Fibroblast of peridontal ligament (primary cell): ENCODE results near the gene UTP15.

Experiments used
- DNase-seq: peaks from one replicate; pipeline ENCODE4 v3.0.0-alpha.2; 2010; ENCODE audit errors: extremely low read depth

Gene UTP15

DNA sequence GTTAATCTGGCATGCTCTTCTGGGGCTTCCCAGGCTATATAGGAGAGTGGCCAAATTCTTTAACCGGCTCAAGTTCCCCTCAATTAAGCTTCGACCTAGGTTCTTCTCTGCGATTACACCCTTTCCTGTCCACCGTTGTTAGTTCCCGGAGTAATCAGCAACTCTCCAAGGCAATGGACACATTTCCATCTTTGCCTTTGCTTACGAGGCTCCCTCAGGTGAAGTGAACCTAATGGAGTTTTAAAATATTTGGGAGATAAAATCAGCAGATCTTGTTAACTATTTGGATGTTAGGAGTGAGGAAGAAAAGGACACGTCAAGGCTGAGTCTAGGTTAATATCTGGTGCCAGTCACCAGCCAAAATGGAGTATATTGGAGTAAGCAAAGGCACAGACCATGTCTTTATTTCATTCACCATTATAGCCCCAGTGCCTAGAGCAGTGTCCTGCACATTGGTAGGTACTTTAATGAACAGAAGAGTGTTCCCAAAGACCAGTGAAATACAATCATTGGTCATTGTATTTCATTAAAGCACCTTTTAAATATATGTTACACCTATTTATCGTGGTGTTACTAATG, 515 bp downstream of the UTP15 start:
- no peak for DNase-seq

DNA sequence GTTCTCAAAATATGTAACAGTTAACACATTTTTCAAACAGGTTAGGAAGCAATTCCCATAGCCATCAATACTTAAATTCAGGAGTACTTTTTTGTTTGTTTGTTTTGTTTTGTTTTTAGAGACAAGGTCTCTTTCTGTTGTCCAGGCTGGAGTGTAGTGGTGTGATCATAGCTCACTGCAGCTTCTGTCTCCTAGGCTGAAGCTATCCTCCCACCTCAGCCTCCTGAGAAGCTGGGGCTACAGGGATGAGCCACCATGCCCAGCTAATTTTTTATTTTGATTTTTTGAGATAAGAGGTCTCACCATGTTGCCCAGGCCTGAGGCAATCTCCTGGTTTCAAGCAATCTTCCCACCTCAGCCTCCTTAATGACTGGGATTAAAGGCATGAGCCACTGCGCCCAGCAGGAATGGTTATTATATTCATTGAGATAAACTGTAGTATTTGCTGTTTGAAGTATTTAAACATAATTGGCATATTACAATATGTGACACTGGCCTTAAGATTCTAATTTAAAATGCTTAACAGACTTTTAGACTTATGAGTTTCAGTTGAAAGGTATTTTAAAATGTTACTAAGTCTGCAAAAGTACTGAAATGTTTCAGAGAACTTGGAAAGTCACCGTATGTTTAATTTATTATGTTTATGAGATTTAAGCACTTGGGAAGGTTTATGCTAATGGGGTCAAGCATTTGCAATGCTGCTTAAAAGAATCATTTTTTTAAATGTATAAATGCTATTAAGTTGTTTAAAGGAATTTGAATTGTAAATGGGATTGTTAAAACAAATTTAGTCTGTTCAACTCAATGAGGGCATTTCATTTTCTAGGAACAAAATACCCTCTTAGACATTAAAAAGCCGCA, 17.0 kb downstream of the UTP15 start:
- no peak for DNase-seq

DNA sequence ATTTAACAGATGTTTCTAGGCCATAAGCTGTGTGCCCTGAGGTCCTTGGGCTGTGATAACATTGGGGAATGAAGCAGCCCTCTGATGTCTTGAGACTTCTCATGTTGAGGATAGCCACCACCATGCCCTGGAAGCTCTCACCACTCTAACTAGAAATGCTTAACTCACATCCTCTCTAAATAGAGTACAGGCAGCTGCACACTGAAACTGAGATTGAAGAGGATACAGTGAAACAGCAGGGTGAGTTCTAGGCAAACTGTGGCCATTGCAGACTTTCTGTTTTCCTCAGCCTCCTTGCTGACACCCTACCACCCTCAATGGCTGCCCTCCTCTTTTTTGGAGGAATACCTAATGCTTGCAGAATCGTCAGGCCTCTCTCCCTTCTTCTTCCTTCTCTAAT, 22.4 kb downstream of the UTP15 start:
- DNase-seq: no peak

DNA sequence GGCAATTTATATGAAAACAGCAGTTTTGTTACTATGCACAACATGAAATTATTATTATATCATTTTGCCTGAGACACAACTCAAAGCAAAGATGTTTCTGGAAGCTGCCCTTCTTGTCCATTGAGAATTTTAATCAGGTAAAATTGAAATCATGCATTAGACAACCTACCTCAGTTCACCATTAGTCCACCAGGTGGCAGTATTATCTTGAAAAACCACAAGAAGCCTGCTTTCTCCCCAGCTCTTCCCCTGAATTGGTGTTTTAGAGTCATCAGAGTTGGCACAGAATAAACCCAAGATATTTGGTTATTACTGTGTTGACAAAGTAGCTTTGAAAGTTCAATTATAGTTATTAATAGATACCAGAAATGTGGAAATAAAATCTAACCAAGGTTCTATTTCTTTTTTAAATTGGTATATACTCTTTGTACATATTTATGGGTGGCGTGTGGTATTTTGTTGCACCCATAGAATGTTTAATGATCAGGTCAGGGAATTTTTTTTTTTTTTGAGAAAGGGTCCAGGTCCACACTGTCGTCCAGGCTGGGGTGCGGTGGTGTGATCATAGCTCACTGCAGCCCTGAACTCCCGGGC, 25.7 kb downstream of the UTP15 start:
- peak; percentile 95 for DNase-seq

DNA sequence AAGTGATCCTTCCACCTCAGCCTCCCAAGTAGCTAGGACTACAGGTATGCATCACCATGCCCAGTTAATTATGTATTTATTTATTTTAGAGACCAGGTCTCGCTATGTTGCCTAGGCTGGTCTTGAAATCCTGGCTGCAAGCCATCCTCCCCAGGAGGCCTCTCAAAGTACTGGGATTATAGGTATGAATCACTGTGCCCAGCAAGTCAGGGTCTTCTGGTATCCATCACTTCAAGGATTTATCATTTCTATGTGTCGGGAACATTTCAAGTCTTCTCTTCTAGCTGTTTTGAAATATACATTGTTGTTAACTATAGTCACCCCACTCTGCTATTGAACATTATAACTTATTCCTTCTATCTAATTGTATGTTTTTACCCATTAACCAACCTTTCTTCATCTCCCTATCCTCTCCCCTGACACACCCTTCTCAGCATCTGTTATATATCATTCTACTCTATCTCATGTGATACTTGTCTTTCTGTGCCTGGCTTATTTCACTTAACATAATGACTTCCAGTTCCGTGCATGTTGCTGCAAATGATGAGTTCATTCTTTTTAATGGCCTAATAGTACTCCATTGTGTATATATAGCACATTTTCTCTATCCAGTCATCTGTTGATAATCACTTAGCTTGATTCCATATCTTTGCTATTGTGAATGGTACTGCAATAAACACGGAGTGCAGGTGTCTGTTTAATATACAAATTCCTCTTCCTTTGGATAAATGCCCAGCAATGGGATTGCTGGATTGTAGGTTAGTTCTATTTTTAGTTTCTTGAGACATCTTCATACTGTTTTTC, 26.4 kb downstream of the UTP15 start:
- no peak for DNase-seq

DNA sequence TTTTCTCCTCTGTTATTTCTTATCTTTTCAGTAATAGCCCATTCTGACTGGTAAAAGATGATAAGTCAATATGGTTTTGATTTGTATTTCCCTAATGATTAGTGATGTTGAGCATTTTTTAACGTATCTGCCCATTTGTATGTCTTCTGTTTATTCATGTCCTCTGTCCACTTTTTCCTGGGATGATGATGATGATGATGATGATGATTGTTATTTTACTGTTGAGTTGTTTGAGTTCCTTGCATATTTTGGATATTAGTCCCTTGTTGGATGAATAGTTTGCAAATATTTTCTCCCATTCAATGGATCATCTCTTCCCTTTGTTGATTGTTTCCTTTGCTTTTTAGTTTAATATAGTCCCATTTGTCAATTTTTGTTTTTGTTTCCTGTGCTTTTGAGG, 27.0 kb downstream of the UTP15 start:
- no peak for DNase-seq

DNA sequence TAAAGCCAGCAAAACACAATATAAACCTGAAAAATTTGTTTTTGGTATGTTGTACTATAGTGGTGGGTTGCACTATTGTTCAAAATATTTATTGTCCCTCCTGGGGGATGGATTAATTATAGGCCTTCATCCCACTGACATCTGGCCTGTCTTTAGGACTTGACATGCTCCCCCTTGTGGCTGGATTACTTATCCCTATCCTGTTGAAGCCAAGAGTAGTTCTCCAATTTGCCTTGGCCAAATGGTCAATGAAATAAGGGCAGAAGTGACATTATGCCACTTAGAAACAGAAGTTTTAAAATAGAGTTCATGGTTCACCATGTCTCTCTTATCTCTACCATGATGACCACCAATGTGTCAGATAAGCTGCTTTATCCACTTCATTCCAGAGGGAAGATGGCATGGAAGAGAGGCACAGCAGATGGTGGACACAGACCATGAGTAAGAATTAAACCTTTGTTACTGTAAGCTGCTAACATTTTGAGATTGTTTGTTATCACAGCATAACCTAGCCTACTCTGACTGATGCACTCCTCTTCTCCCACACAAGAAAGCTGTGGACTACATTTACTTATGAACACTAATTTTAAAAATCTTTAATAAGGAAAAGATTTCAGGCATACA, 31.3 kb downstream of the UTP15 start:
- DNase-seq: peak; percentile 23

DNA sequence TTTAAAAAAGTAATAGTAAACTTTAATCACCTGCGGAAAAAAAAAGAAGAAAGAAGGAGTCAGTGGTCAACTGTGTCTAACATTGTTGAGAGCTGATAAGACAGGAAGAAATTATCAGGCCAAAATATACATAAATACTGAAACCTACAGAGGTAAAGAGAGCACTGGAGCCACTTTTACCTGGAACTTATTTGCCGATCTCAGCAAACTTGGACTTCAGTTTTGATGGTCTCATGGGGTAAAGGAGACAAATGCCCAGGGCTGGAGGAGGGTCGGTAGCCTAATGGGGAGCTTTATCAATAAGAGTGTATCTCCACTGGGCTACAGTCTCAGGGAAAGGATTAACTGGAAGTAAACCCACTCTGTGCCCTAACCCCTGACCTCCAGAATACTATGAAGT, 33.8 kb downstream of the UTP15 start:
- DNase-seq: no peak

DNA sequence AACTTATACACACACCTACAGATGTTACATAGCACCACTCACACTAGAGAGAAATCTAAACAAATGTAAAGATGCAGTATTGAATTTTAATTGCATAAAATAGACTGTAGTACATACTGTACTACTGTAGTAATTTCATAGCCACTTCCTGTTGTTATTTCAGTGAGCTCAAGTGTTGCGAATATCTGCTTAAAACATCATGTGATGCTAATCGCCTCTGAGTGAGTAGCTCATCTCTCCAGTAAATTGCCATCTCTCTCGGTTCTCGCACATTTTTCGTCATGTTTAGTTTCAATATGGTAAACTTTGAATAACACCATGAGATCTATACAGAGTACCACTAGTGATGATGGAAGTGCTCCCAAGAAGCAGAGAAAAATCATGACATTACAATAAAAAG, 38.5 kb downstream of the UTP15 start:
- DNase-seq: no peak

DNA sequence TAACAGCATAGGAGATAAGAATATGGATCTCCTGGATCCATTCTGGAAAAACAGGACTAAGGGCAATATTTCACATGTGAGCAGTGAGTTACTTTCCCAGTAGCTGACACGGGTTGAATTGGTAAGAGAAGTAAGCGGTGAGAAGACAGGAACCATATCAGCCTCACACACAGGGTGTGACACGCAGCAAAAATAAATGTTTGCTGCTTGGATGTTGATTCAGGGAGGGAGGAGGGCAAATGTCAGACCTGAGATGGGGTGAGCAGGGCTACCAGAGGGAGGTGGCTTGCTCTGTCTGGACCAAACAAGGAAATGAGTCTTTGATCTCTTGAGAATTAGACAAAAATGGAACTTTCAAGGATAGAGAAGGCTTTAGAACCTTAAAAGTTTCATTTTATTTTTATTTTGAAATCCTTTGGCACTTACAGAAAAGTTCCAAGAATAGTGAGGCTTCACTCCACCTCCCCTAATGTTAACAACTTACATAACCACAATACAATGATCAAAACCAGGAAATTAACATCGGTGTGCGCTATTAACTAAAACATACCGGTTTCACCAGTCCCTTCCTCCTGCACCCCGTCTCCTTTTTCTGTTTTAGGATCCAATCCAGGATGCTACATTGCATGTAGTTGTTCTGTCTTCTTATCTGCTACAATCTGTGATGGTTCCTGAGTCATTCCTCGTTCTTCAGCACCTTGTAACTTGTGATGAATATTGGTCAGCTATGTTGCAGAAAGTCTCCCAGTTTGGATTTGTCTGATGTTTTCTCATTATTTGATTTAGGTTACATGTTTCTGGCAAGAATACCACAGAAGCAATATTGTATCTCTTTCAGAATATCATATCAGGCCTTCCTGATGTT, 39.9 kb downstream of the UTP15 start:
- DNase-seq: no peak

DNA sequence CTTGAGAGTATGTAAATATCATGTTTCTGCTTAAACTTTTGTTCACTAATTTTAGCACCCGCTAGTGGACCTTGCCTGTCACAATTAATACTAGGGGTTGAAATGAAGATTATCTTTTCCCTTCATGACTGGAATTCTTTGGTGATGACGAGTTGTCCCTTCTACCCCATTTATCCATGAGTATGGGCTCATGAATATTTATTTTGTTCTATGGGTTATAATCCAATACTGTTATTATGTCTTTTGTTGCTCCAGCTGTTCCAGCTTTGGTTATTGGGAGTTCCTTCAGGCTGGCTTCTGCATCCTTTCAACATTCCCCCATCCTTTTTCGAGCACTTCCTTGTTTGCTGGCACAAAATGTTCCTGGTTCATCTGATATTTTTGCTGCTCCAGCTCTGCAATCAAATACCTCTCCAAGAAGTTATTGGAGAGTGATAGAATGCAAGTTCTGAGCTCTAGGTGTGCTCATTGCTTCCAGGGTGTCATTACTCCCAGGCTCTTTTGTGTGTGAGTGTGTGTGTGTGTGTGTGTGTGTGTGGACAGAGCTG, 40.7 kb downstream of the UTP15 start:
- no peak for DNase-seq

DNA sequence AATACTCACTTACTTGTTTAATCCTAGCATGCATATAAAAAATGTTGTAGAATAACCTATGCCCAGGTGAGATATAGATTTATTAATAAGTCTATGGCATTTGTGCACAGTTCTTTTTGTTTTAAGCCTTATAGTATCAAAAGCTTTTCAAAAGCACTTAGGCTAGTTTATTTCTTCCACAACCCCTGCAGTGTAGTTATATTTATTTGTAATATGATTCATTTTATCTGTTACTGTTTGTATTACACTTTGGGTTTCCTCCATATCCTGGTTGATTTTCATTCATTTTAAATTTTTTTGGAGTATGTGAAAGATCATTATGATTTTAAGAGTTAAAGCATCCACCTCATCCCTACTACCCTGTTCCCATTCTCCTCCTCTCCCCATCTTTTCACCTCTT, 41.7 kb downstream of the UTP15 start:
- DNase-seq: no peak

DNA sequence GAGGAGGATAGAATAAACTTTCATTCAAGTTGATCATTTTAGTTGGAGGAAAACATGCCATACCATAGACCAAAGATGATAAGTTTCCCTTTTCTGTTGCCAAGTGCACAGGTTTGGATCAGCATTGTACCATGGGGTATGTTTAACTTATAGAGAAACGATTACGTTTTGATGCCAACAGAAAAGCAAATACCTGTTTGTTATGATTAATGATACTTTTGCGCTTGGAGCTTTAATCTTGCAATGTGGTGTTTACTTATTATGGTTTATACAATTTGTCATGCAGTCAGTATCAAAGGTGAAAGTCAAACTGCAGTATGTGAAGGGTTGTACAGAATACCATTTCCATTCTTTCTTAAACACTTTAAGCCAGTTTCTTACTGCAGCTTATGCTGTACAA, 47.3 kb downstream of the UTP15 start:
- DNase-seq: no peak

DNA sequence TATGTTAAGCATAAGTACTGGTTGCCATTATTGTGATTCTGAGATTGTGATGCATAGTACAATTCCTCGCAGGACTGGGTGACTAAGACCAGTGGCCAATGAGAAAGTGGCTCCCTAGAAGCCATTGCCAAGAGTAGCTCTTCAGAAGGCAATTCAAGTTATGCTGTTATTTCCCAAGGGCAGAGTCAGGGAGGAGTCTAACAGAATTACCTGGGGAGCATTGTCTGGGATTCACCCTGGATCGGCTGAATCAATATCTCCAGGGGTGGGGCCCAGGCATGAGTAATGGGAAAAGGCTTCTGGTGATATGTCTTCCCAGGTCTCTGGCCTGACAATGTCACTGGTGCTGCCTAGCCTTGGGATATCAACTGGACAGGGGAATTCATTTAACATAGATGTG, 49.5 kb downstream of the UTP15 start:
- no peak for DNase-seq

DNA sequence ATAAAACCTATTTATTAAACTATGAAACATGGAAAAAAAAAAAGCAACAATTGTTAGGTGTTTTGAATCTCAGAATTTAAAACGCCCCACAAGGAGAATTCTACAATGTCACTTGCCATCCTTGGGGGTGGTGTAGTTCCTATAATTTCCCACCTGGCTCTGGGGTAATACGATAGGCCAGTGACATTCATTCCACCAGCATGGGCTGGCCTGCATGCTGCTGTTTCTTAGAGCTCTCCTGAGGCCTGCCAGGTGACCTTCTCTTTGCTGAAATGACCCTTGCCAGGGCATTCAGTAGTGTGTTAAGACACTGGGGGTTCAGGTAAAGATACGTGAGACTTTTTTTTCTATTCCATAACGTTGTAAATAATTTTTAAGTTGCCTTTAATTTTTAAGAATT, 50.4 kb downstream of the UTP15 start:
- no peak for DNase-seq

DNA sequence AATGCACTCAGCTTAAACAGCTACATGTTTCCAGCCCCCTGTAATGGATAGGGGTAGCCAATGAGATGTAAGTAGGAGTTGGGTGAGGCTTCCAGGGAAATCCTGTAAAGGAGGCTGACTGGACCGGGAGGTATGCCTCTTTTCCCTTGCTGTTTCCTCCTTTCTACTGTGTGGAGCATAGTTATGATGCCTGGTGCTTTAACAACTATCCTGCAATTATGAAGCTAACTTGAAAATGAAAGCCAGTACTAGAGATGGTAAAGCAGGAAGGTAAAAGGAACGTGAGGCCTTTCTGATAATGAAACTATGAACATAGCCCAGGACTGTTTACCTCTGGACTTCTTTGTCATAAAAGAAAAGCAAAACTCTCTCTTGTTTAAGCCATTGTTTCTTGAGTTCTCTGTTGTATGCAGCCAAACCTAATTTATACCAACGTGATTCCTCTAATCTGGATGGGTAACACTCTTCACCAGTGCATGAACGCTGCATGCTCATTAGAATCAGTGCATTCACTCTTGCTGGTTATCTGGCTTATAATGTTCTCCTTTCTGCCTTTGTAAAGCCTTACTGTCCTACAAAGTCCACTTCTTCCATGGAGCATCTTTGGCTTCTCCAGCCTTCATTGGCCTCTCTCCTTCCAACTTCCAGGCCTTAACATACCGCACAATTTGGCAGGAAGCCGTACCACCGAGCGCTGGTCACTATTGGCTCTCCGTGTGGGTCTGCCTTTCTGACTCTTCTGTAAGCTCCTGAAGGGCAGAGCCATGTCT, 52.2 kb downstream of the UTP15 start:
- peak; percentile 21 for DNase-seq

DNA sequence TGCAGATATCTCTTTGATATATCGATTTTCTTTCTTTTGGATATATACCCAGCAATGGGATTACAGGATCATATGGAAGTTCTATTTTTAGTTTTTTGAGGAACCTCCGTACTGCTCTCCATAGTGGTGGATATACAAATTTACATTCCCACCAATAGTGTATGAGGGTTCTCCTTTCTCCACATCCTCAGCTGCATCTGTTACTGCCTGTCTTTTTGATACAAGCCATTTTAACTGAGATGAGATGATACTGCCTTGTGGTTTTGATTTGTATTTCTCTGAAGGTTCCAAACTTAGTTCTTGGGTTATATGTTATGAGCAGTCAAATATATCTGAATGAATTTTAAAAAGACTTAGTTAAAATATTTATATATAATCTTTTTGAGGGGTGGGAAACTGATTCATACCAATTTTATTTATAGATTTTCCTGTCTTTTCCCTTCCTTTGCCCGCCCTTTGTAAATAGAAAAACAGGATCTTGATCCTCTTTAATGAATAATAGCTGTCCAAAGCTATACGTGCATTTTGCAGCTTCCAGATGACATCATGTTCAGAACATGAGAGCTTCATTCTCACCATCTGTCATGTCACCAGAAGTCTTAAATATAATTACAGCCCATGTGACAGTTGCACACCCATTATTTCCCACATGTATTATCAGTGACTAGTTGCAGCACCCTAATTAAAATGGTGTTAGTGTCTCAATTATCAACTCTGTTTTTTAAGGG, 54.2 kb downstream of the UTP15 start:
- DNase-seq: no peak

DNA sequence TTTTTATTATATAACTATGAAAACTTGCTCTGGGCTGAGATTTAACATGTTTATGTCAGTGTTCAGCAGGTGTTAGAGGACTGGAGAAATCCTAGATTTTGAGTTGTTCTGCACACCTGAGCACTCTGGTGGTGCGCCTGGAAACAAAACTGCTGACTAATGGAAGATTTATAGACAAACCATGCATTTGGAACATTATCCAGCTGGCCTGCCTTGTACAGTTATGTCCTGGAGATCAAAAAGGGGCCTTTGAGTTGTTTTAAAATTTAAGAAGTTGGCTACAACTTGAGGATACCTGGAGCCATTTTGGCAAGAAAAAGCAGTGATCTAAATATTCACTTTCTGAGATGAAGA, 54.8 kb downstream of the UTP15 start:
- no peak for DNase-seq

DNA sequence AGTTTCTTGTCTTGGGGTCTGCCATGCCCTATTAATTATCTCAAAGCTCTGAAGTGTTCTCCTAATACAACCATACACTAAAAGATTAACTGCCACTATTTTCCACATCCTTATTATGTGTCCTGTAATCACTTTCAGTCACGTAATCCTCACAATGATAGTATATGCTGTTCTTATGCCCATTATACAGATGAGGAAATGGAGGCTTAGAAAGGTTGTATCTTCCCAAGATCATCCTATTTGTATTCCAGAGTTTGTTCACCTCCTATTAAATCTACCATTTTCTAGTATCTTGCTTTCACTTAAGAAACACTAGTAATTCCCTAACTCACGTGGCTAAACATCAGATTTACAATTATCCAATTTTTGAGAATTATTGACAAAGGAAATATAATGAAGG, 57.5 kb downstream of the UTP15 start:
- no peak for DNase-seq
